NCI-H2107 (cell line): ENCODE measurements around the gene NOP10.
"Not testable (repeated sequence)": the region's sequence is repeated elsewhere in the genome, so short reads cannot be mapped to it uniquely, and the experiment has no call there.

Source experiments
- DNase-seq: peaks from one replicate; lab custom pipeline; 2025; lab: John Stamatoyannopoulos, UW

The NOP10 gene

GRCh38 chr15:34342737-34343575, at the start of gene NOP10, which contains the start of gene NUTM1:
Gene NOP10, minus strand, starts transcription at chr15:34343136. Its CDS starts 63 bp downstream, at chr15:34343073.
Gene NUTM1, plus strand, starts transcription at chr15:34343315. Its CDS starts 382 bp downstream, at chr15:34343697.
- DNase-seq, result peak; percentile 41

- not testable (repeated sequence) for DNase-seq
These were observed 46.7 kb upstream of the NOP10 start for GRCh38 chr15:34389594-34390086.

GRCh38 chr15:34381829-34382521, 39.0 kb upstream of the NOP10 start:
- DNase-seq, result not testable (repeated sequence)

- not testable (repeated sequence) for DNase-seq
These were observed 37.6 kb upstream of the NOP10 start for GRCh38 chr15:34380491-34380890.

- no peak for DNase-seq
These were observed 33.9 kb upstream of the NOP10 start for GRCh38 chr15:34376856-34377255.

- not testable (repeated sequence) for DNase-seq
These were observed 32.6 kb upstream of the NOP10 start for GRCh38 chr15:34375541-34375940.

GRCh38 chr15:34374816-34375215, 31.9 kb upstream of the NOP10 start:
- DNase-seq, result no peak

GRCh38 chr15:34373951-34374350, 31.0 kb upstream of the NOP10 start:
- no peak for DNase-seq

GRCh38 chr15:34370643-34371042, 27.7 kb upstream of the NOP10 start:
- no peak for DNase-seq

- no peak for DNase-seq
These were observed 27.2 kb upstream of the NOP10 start for GRCh38 chr15:34370129-34370528.

- DNase-seq, result peak; percentile 44
These were observed 24.5 kb upstream of the NOP10 start, which contains the start of gene LPCAT4 for GRCh38 chr15:34367101-34368081. Gene LPCAT4, minus strand, starts transcription at chr15:34367196. Its CDS starts 96 bp downstream, at chr15:34367100.

- no peak for DNase-seq
These were observed 23.5 kb upstream of the NOP10 start for GRCh38 chr15:34366271-34367065.

GRCh38 chr15:34365836-34366235, 22.9 kb upstream of the NOP10 start:
- DNase-seq, result no peak

GRCh38 chr15:34365091-34365825, 22.3 kb upstream of the NOP10 start:
- no peak for DNase-seq

GRCh38 chr15:34364041-34364440, 21.1 kb upstream of the NOP10 start:
- DNase-seq, result no peak

GRCh38 chr15:34362047-34362773, 19.3 kb upstream of the NOP10 start:
- no peak for DNase-seq

GRCh38 chr15:34361278-34361677, 18.3 kb upstream of the NOP10 start:
- no peak for DNase-seq

GRCh38 chr15:34360298-34360697, 17.4 kb upstream of the NOP10 start:
- no peak for DNase-seq

- no peak for DNase-seq
These were observed 16.5 kb upstream of the NOP10 start for GRCh38 chr15:34359416-34359815.
